H1 (cell line): ENCODE data around the gene CCDC124. TPM values are rescaled to one million over a fixed set of nuclear protein-coding genes. Genes with fewer than 3 reads are reported as not detected.

Experiments used
- CTCF ChIA-PET: fragments of 300-600 bp; sonication (Branson Sonifier 250); formaldehyde crosslinking; loops from one replicate; lab custom pipeline; 2021; ENCODE audit not compliant: partially characterized antibody; lab: Charles Lee
- POLR2A ChIA-PET: fragments of 300-600 bp; sonication (Branson Sonifier 250); formaldehyde crosslinking; loops from one replicate; lab custom pipeline; 2021; ENCODE audit warnings: inconsistent platforms; ENCODE audit not compliant: partially characterized antibody; lab: Charles Lee
- DNase-seq, 2 experiments: peaks; one replicate each; pipeline versions ENCODE4 v3.0.0 to v3.0.0-alpha.2; 2010 to 2022; ENCODE audit warnings: low spot score in 2 of 2, low read depth in 1 of 2, mixed read lengths in 1 of 2
- FAIRE-seq: peaks from 2 replicates; lab custom pipeline; 2011; peaks lifted over from hg19 to GRCh38; lab: Jason Lieb, UNC
- H2AFZ ChIP-seq: 2 replicates; pipeline ENCODE4 v1.8.1; 2012; ENCODE audit warnings: low read length, inconsistent platforms
- H2AK5ac ChIP-seq: 2 replicates; pipeline ENCODE4 v1.6.1; 2013; ENCODE audit warnings: low read depth, low read length
- H2BK120ac ChIP-seq: replicated peaks from 2 replicates; pipeline ENCODE3; 2013; ENCODE audit warnings: low read depth, low read length, inconsistent platforms
- H2BK12ac ChIP-seq: 2 replicates; pipeline ENCODE4 v1.6.1; 2013; ENCODE audit warnings: low read depth, low read length
- H2BK15ac ChIP-seq: 2 replicates; pipeline ENCODE4 v1.6.1; 2013; ENCODE audit warnings: low read length
- H2BK20ac ChIP-seq: 2 replicates; pipeline ENCODE4 v1.6.1; 2013; ENCODE audit warnings: low read length
- H2BK5ac ChIP-seq: 2 replicates; pipeline ENCODE4 v1.6.1; 2013; ENCODE audit warnings: low read depth, low read length
- H3K14ac ChIP-seq: 2 replicates; pipeline ENCODE4 v1.6.1; 2013; ENCODE audit warnings: inconsistent platforms; ENCODE audit not compliant: insufficient read length
- H3K18ac ChIP-seq: 2 replicates; pipeline ENCODE4 v1.6.1; 2013; ENCODE audit warnings: low read length; ENCODE audit errors: extremely low read depth
- H3K23ac ChIP-seq: 2 replicates; pipeline ENCODE4 v1.6.1; 2013; ENCODE audit warnings: inconsistent platforms; ENCODE audit not compliant: insufficient read length
- H3K23me2 ChIP-seq: 2 replicates; pipeline ENCODE4 v1.6.1; 2013; ENCODE audit warnings: low read depth, low read length
- H3K27ac ChIP-seq: 2 replicates; pipeline ENCODE4 v1.6.1; 2011; ENCODE audit warnings: low read depth, low read length, inconsistent platforms
- H3K27me3 ChIP-seq, 4 experiments: replicated peaks in 1 of 4; 1 replicate in 1 of 4; 2 replicates in 3 of 4; pipeline versions ENCODE4 v1.6.1 to v1.8.1; 2011 to 2013; ENCODE audit warnings: low read length in 3 of 4, mild to moderate bottlenecking in 3 of 4, inconsistent platforms in 2 of 4, mixed read lengths in 2 of 4, moderate library complexity in 1 of 4; ENCODE audit not compliant: control insufficient read depth in 3 of 4, insufficient read depth in 3 of 4; ENCODE audit errors: extremely low read depth in 1 of 4
- H3K36me3 ChIP-seq, 4 experiments: 2 replicates each; pipeline versions ENCODE4 v1.6.1 to v1.8.1; 2011 to 2013; ENCODE audit warnings: mild to moderate bottlenecking in 4 of 4, low read length in 3 of 4, moderate library complexity in 2 of 4, control low read depth in 1 of 4, inconsistent platforms in 1 of 4; ENCODE audit not compliant: insufficient read depth in 4 of 4, control insufficient read depth in 2 of 4
- H3K4ac ChIP-seq: replicated peaks from 2 replicates; pipeline ENCODE3; 2013; ENCODE audit warnings: low read length, low read depth, mixed read lengths, inconsistent platforms; ENCODE audit not compliant: insufficient read length
- H3K4me1 ChIP-seq, 4 experiments: replicated peaks in 1 of 4; 1 replicate in 1 of 4; 2 replicates in 3 of 4; pipeline versions ENCODE4 v1.6.1 to v1.8.1; 2011 to 2013; ENCODE audit warnings: low read length in 3 of 4, inconsistent platforms in 2 of 4, mixed read lengths in 1 of 4; ENCODE audit not compliant: insufficient read depth in 4 of 4, control insufficient read depth in 3 of 4
- H3K4me2 ChIP-seq, 2 experiments: 2 replicates each; pipeline versions ENCODE4 v1.6.1 to v1.8.1; 2011 to 2013; ENCODE audit warnings: low read depth in 2 of 2, low read length in 2 of 2, control low read depth in 1 of 2, inconsistent platforms in 1 of 2, mild to moderate bottlenecking in 1 of 2; ENCODE audit not compliant: insufficient read depth in 1 of 2
- H3K4me3 ChIP-seq, 4 experiments: fragments of 200-600, 300-600 bp in 1 of 4; sonication (generic), shearing (Covaris generic), sonication (Bioruptor Twin) in 1 of 4; 2 replicates each; pipeline versions ENCODE4 v1.5.1 to v1.8.1; 2011 to 2016; ENCODE audit warnings: low read length in 4 of 4, low read depth in 3 of 4, control low read depth in 2 of 4, inconsistent platforms in 2 of 4, mild to moderate bottlenecking in 2 of 4, mixed read lengths in 1 of 4, moderate library complexity in 1 of 4; ENCODE audit not compliant: insufficient read depth in 2 of 4; ENCODE audit errors: extremely low read depth in 1 of 4
- H3K56ac ChIP-seq: replicated peaks from 2 replicates; pipeline ENCODE3; 2013; ENCODE audit warnings: low read depth, mild to moderate bottlenecking, mixed read lengths, low read length, inconsistent platforms; ENCODE audit not compliant: insufficient read length
- H3K79me1 ChIP-seq: 2 replicates; pipeline ENCODE4 v1.6.1; 2013; ENCODE audit warnings: low read depth, low read length, control low read depth
- H3K79me2 ChIP-seq, 2 experiments: 2 replicates each; pipeline versions ENCODE4 v1.6.1 to v1.8.1; 2012 to 2013; ENCODE audit warnings: low read length in 2 of 2, mild to moderate bottlenecking in 2 of 2, inconsistent platforms in 1 of 2; ENCODE audit not compliant: insufficient read depth in 2 of 2, control insufficient read depth in 1 of 2
- H3K9ac ChIP-seq, 4 experiments: replicated peaks in 1 of 4; 1 replicate in 1 of 4; 2 replicates in 3 of 4; pipeline versions ENCODE4 v1.6.1 to v1.8.1; 2011 to 2013; ENCODE audit warnings: low read depth in 3 of 4, low read length in 3 of 4, control low read depth in 2 of 4, mild to moderate bottlenecking in 2 of 4, moderate library complexity in 2 of 4, inconsistent platforms in 1 of 4; ENCODE audit errors: extremely low read depth in 1 of 4
- H3K9me3 ChIP-seq, 2 experiments: 2 replicates each; pipeline versions ENCODE4 v1.6.1 to v1.8.1; 2012 to 2013; ENCODE audit warnings: mild to moderate bottlenecking in 2 of 2, moderate library complexity in 2 of 2, control low read depth in 1 of 2, inconsistent platforms in 1 of 2, low read depth in 1 of 2, low read length in 1 of 2, mixed read lengths in 1 of 2; ENCODE audit not compliant: insufficient read depth in 2 of 2
- H4K20me1 ChIP-seq, 2 experiments: replicated peaks in 1 of 2; 2 replicates each; pipeline versions ENCODE3 to v1.8.1; 2011 to 2013; ENCODE audit warnings: inconsistent platforms in 2 of 2, low read length in 2 of 2, mild to moderate bottlenecking in 1 of 2; ENCODE audit not compliant: insufficient read depth in 2 of 2, control insufficient read depth in 1 of 2
- H4K5ac ChIP-seq: 2 replicates; pipeline ENCODE4 v1.6.1; 2013; ENCODE audit warnings: low read length, low read depth, mixed read lengths, inconsistent platforms; ENCODE audit not compliant: insufficient read length
- H4K8ac ChIP-seq: 2 replicates; pipeline ENCODE4 v1.8.0; 2013; ENCODE audit warnings: mild to moderate bottlenecking, moderate library complexity, low read length, inconsistent platforms; ENCODE audit not compliant: insufficient read depth; ENCODE audit errors: extremely low read depth
- H4K91ac ChIP-seq: replicated peaks from 2 replicates; pipeline ENCODE3; 2013; ENCODE audit warnings: low read length, mixed read lengths, inconsistent platforms; ENCODE audit not compliant: insufficient read length
- EZH2 ChIP-seq: fragments of 200-600 bp; sonication (generic); IDR thresholded peaks from 2 replicates; pipeline ENCODE4 v1.7.1; 2012; ENCODE audit warnings: low read depth, mild to moderate bottlenecking, moderate library complexity, low read length, inconsistent platforms; ENCODE audit not compliant: severe bottlenecking
- HDAC2 ChIP-seq, 2 experiments: fragments of 300-600 bp in 1 of 2; sonication (generic) in 1 of 2; IDR thresholded peaks; 2 replicates each; pipeline ENCODE4 v1.6.1; 2011 to 2012; ENCODE audit warnings: low read depth in 2 of 2, low read length in 2 of 2, mild to moderate bottlenecking in 2 of 2, moderate library complexity in 2 of 2, borderline replicate concordance in 1 of 2, inconsistent platforms in 1 of 2
- WGBS, 2 experiments: shearing (Covaris generic) in 1 of 2; methylation state at CpG; one replicate each; pipeline versions ENCODE4 v1.1.6 to v1.1.7; 2013 to 2015; ENCODE audit warnings: low lambda C conversion rate in 2 of 2, mixed read lengths in 2 of 2, inconsistent platforms in 1 of 2, low coverage in 1 of 2, missing lambda C conversion rate in 1 of 2; ENCODE audit not compliant: insufficient replicate concordance in 2 of 2, insufficient coverage in 1 of 2, insufficient read length in 1 of 2; ENCODE audit errors: extremely low coverage in 1 of 2, missing lambda C conversion rate in 1 of 2; 5-methylcytosine and 5-hydroxymethylcytosine counted together
- polyA plus RNA-seq, 7 experiments: library from polyadenylated mRNA; depleted of rRNA in 3 of 7; stranded (reverse) in 5 of 7; unstranded in 2 of 7; fragments of >200 nt in 5 of 7; fragments of 200-250 nt in 2 of 7; gene quantifications; 1 replicate in 5 of 7; 2 replicates in 1 of 7; 4 replicates in 1 of 7; pipeline versions ENCODE4 v1.2.1 to v1.2.3, GENCODE V29; 2011 to 2013; ENCODE audit warnings: missing spikeins in 2 of 7, mixed read lengths in 2 of 7
- total RNA-seq: library from RNA; stranded (reverse); fragmentation: NEBNext Ultra II Directional; extraction: Animal tissue kit (Norgen Biotek cat#: 25700); gene quantifications from 2 replicates; pipeline ENCODE4 v1.2.1, GENCODE V29; 2021

Gene CCDC124
- total and polyA plus RNA-seq, 2 of the 8 experiments (the other 6 are each of a cell fraction or from before 2014, with no cell fraction given): 95.2 to 103 TPM

GRCh38 chr19:17972230-17972629, 39.4 kb downstream of the CCDC124 start:
- Histone ChIP-seq H2BK5ac (no peak overlapping the region), H2BK12ac (no peak overlapping the region), H3K4ac (no peak overlapping the region), H3K23ac (no peak overlapping the region), H3K27me3 (peaks cover 0 to 1% (median under 1%) of the 10 kb centered on the region in 4 experiments; a peak in 1 of 7 replicates), H3K4me2 (no peak overlapping the region), H3K36me3 (peaks cover 0 to 7% (median 0%) of the 10 kb centered on the region in 4 experiments; a peak in 2 of 8 replicates), H3K79me1 (no peaks in the 10 kb centered on the region), H3K18ac (no peak overlapping the region), H3K9ac (no peak overlapping the region), H2AK5ac (no peak overlapping the region), H3K27ac (no peak overlapping the region), H3K4me3 (no peak overlapping the region), H2BK15ac (no peak overlapping the region)
- no peak for FAIRE-seq
- TF ChIP-seq EZH2: no peak
- no peak for TF ChIP-seq HDAC2 (IDR thresholded peaks at IDR 0.05; ENCODE audit: borderline replicate concordance in 1 of 2, low read depth in 2 of 2, low read length in 2 of 2)
- TF ChIP-seq, all 59 proteins: peak for 0
- POLR2A ChIA-PET: no interaction called here
- no peak overlapping the region for H4K5ac ChIP-seq
- no peak overlapping the region for H3K56ac ChIP-seq
- no peaks in the 10 kb centered on the region for H3K79me2 ChIP-seq
- WGBS, 2 experiments: 78% methylated on average over 1 of the region's 1 CpG; no CpG with 5 or more reads in 1 of the 2 experiments
- peaks cover 0 to 6% (median 4%) of the 10 kb centered on the region in 4 experiments; a peak in 4 of 7 replicates for H3K4me1 ChIP-seq
- H3K23me2 ChIP-seq: peaks cover 2% of the 10 kb centered on the region
- no peak overlapping the region for H2AFZ ChIP-seq
- CTCF ChIA-PET: interaction anchor here (0.7 to 1.3 kb wide), 2 partner anchors 25 to 28 kb away, joined by 3 to 5 read pairs; no protein-coding TSS in a partner anchor
- H3K9me3 ChIP-seq: no peaks in the 10 kb centered on the region
- H4K8ac ChIP-seq: no peak overlapping the region
- no peak overlapping the region for H2BK120ac ChIP-seq
- H4K20me1 ChIP-seq: peaks cover 0 to 2% of the 10 kb centered on the region in 2 experiments
- no peak overlapping the region for H3K14ac ChIP-seq
- no peak overlapping the region for H4K91ac ChIP-seq
- H2BK20ac ChIP-seq: no peak overlapping the region
- no peak for DNase-seq
